ENCODE results near the gene ZP3.
A peak's percentile ranks its signal among the peaks of the same experiment; 100 is the strongest.
"Not testable (repeated sequence)": the region's sequence is repeated elsewhere in the genome, so short reads cannot be mapped to it uniquely, and the experiment has no call there.

ZP3 gene

GRCh38 chr7:76423666-76424412, 911 bp upstream of the ZP3 start:
- Histone ChIP-seq H3K36me3 (no peaks in the 10 kb centered on the region), H3K9me3 (peaks cover 0 to 9% (median 0%) of the 10 kb centered on the region in 3 donors), H3K4me1 (no peaks in the 10 kb centered on the region), H3K4me3 (no peak overlapping the region), H3K27me3 (peaks cover 0 to 23% of the 10 kb centered on the region in 2 donors), H3K27ac (no peak overlapping the region)
- intact Hi-C loops (cut with DNase I; ENCODE audit: low total_unique reads) = no loop called here
- no peak for TF ChIP-seq CTCF (IDR thresholded peaks at IDR 0.05)
- DNase-seq = no peak

- DNase-seq = peak in 1 of 2 donors; percentile 56
- Histone ChIP-seq H3K4me3 (no peak overlapping the region), H3K4me1 (no peaks in the 10 kb centered on the region), H3K27ac (no peak overlapping the region), H3K27me3 (peaks cover 0 to 23% of the 10 kb centered on the region in 2 donors), H3K9me3 (peaks cover 0 to 3% (median 0%) of the 10 kb centered on the region in 3 donors), H3K36me3 (no peaks in the 10 kb centered on the region)
- TF ChIP-seq CTCF (IDR thresholded peaks at IDR 0.05) = no peak
- intact Hi-C loops (cut with DNase I; ENCODE audit: low total_unique reads) = no loop called here
These were observed 406 bp downstream of the ZP3 start for GRCh38 chr7:76425156-76425555.

- H3K27ac ChIP-seq; H3K4me1 ChIP-seq; H3K9me3 ChIP-seq; H3K4me3 ChIP-seq; H3K36me3 ChIP-seq; intact Hi-C loops (cut with DNase I; ENCODE audit: low total_unique reads); DNase-seq: not testable (repeated sequence)
- H3K27me3 ChIP-seq = peaks cover 0 to 23% of the 10 kb centered on the region in 2 donors
These were observed 808 bp downstream of the ZP3 start for GRCh38 chr7:76425558-76425957.

- DNase-seq = peak in 1 of 2 donors; percentile 60
- Histone ChIP-seq H3K27ac (no peak overlapping the region), H3K4me3 (no peak overlapping the region), H3K9me3 (no peaks in the 10 kb centered on the region), H3K36me3 (no peaks in the 10 kb centered on the region), H3K4me1 (no peaks in the 10 kb centered on the region), H3K27me3 (peaks cover 0 to 23% of the 10 kb centered on the region in 2 donors)
- TF ChIP-seq CTCF (IDR thresholded peaks at IDR 0.05) = no peak
- intact Hi-C loops (cut with DNase I; ENCODE audit: low total_unique reads) = no loop called here
These were observed 1.5 kb downstream of the ZP3 start for GRCh38 chr7:76426246-76426645.

GRCh38 chr7:76427635-76428034, 2.9 kb downstream of the ZP3 start:
- H3K27ac ChIP-seq = no peak overlapping the region
- TF ChIP-seq CTCF (IDR thresholded peaks at IDR 0.05) = no peak
- no peak overlapping the region for H3K4me3 ChIP-seq
- no peaks in the 10 kb centered on the region for H3K9me3 ChIP-seq
- intact Hi-C loops (cut with DNase I; ENCODE audit: low total_unique reads) = no loop called here
- H3K27me3 ChIP-seq = peaks cover 0 to 18% of the 10 kb centered on the region in 2 donors
- H3K36me3 ChIP-seq = no peaks in the 10 kb centered on the region
- peak in 1 of 2 donors; percentile 11 for DNase-seq
- H3K4me1 ChIP-seq = no peaks in the 10 kb centered on the region

GRCh38 chr7:76428149-76428823, 3.5 kb downstream of the ZP3 start:
- intact Hi-C loops (cut with DNase I; ENCODE audit: low total_unique reads) = no loop called here
- Histone ChIP-seq H3K4me3 (no peak overlapping the region), H3K27ac (no peak overlapping the region), H3K4me1 (no peaks in the 10 kb centered on the region), H3K27me3 (peaks cover 0 to 15% of the 10 kb centered on the region in 2 donors), H3K9me3 (no peaks in the 10 kb centered on the region), H3K36me3 (no peaks in the 10 kb centered on the region)
- TF ChIP-seq CTCF (IDR thresholded peaks at IDR 0.05) = no peak
- DNase-seq = no peak

Data from tibial artery (tissue), 4 donors.